Loucy (cell line): ENCODE data around the gene TAS1R3.
A peak's percentile ranks its signal among the peaks of the same experiment; 100 is the strongest.

Source experiments
- H2AFZ ChIP-seq: fragments of 200-600 bp; sonication (generic); 2 replicates; pipeline ENCODE4 v1.6.0; 2016; ENCODE audit warnings: antibody characterized with exemption, mild to moderate bottlenecking, low read length, moderate library complexity
- H3F3A ChIP-seq: fragments of 200-600 bp; 2 replicates; pipeline ENCODE4 v1.6.0; 2016; ENCODE audit warnings: antibody characterized with exemption, low read depth, mild to moderate bottlenecking
- H3K27me3 ChIP-seq: fragments of 200-600 bp; sonication (generic); 2 replicates; pipeline ENCODE4 v1.6.1; 2014; ENCODE audit warnings: low read length, mild to moderate bottlenecking; ENCODE audit not compliant: insufficient read depth, poor library complexity, severe bottlenecking
- H3K36me3 ChIP-seq: fragments of 200-600 bp; sonication (generic); 2 replicates; pipeline ENCODE4 v1.6.1; 2016; ENCODE audit warnings: low read length; ENCODE audit not compliant: insufficient read depth
- H3K4me1 ChIP-seq: fragments of 200-600 bp; sonication (generic); 2 replicates; pipeline ENCODE4 v1.5.1; 2014; ENCODE audit warnings: low read length, mild to moderate bottlenecking; ENCODE audit not compliant: insufficient read depth, poor library complexity, severe bottlenecking
- H3K4me2 ChIP-seq: fragments of 200-600 bp; sonication (generic); 2 replicates; pipeline ENCODE4 v1.6.0; 2014; ENCODE audit warnings: antibody characterized with exemption, low read length, low read depth, mild to moderate bottlenecking; ENCODE audit not compliant: poor library complexity, severe bottlenecking
- H3K4me3 ChIP-seq: fragments of 200-600 bp; sonication (generic); 2 replicates; pipeline ENCODE4 v1.5.1; 2014; ENCODE audit warnings: low read length, mild to moderate bottlenecking, mixed read lengths; ENCODE audit not compliant: poor library complexity, severe bottlenecking
- H3K79me2 ChIP-seq: fragments of 200-600 bp; sonication (generic); 2 replicates; pipeline ENCODE4 v1.6.1; 2014; ENCODE audit warnings: low read length; ENCODE audit not compliant: insufficient read depth
- H3K9ac ChIP-seq: fragments of 200-600 bp; sonication (generic); 2 replicates; pipeline ENCODE4 v1.6.0; 2014; ENCODE audit warnings: mild to moderate bottlenecking, low read depth, low read length, moderate library complexity; ENCODE audit not compliant: poor library complexity, severe bottlenecking
- H3K9me2 ChIP-seq: fragments of 200-600 bp; sonication (generic); replicated peaks from 2 replicates; pipeline ENCODE4 v1.6.1; 2016; ENCODE audit warnings: low read depth, low read length, mixed read lengths
- H3K9me3 ChIP-seq: fragments of 200-600 bp; sonication (generic); 2 replicates; pipeline ENCODE4 v1.6.1; 2014; ENCODE audit warnings: mild to moderate bottlenecking, antibody characterized with exemption, low read length, low read depth; ENCODE audit not compliant: insufficient read depth
- H4K20me1 ChIP-seq: fragments of 200-600 bp; sonication (generic); 2 replicates; pipeline ENCODE4 v1.6.0; 2014; ENCODE audit warnings: antibody characterized with exemption, low read length, mild to moderate bottlenecking; ENCODE audit not compliant: insufficient read depth, poor library complexity, severe bottlenecking
- CTCF ChIP-seq: fragments of 200-600 bp; sonication (generic); conservative IDR thresholded peaks from 2 replicates; pipeline ENCODE4 v1.5.1; 2014; ENCODE audit warnings: mild to moderate bottlenecking, antibody characterized with exemption, low read length
- EZH2phosphoT487 ChIP-seq: fragments of 200-600 bp; IDR thresholded peaks from 2 replicates; pipeline ENCODE4 v1.6.1; 2018; ENCODE audit warnings: antibody characterized with exemption, mild to moderate bottlenecking, moderate library complexity, borderline replicate concordance

The TAS1R3 gene

GRCh38 chr1:1300352-1300739, 30.7 kb upstream of the TAS1R3 start:
- Histone ChIP-seq H3K36me3 (no peaks in the 10 kb centered on the region), H3K9me2 (no peaks in the 10 kb centered on the region), H3F3A (no peaks in the 10 kb centered on the region), H3K4me2 (no peak overlapping the region), H3K4me1 (peaks cover 4% of the 10 kb centered on the region), H3K4me3 (no peak overlapping the region), H3K9me3 (no peaks in the 10 kb centered on the region), H4K20me1 (peaks cover 15% of the 10 kb centered on the region), H3K9ac (no peak overlapping the region), H2AFZ (no peak overlapping the region), H3K79me2 (no peaks in the 10 kb centered on the region; the same call in 1 of the 2 replicates), H3K27me3 (no peaks in the 10 kb centered on the region)
- no peak for TF ChIP-seq EZH2phosphoT487
- 0 out of 2 replicates have a peak, but pooled peaks have one; percentile 16 for TF ChIP-seq CTCF

GRCh38 chr1:1302006-1302430, 29.1 kb upstream of the TAS1R3 start:
- peaks cover 23% of the 10 kb centered on the region for H4K20me1 ChIP-seq
- no peak overlapping the region for H3K9ac ChIP-seq
- H3K4me1 ChIP-seq, result peaks cover 18% of the 10 kb centered on the region
- H3K4me3 ChIP-seq, result no peak overlapping the region
- no peaks in the 10 kb centered on the region for H3K27me3 ChIP-seq
- H3K79me2 ChIP-seq, result peaks cover 13% of the 10 kb centered on the region
- H3F3A ChIP-seq, result no peaks in the 10 kb centered on the region
- H2AFZ ChIP-seq, result no peak overlapping the region
- no peaks in the 10 kb centered on the region for H3K36me3 ChIP-seq
- H3K4me2 ChIP-seq, result no peak overlapping the region
- TF ChIP-seq EZH2phosphoT487 (no peak), CTCF (peak; percentile 69)
- H3K9me2 ChIP-seq, result no peaks in the 10 kb centered on the region
- no peaks in the 10 kb centered on the region for H3K9me3 ChIP-seq

GRCh38 chr1:1302951-1303509, 28.1 kb upstream of the TAS1R3 start:
- H3K9ac ChIP-seq, result no peak overlapping the region
- peaks cover 18% of the 10 kb centered on the region for H3K4me1 ChIP-seq
- H2AFZ ChIP-seq, result no peak overlapping the region
- H3K27me3 ChIP-seq, result no peaks in the 10 kb centered on the region
- H3K36me3 ChIP-seq, result no peaks in the 10 kb centered on the region
- no peak overlapping the region for H3K4me3 ChIP-seq
- H3K4me2 ChIP-seq, result no peak overlapping the region
- peaks cover 17% of the 10 kb centered on the region for H3K79me2 ChIP-seq
- H3K9me2 ChIP-seq, result no peaks in the 10 kb centered on the region
- H3F3A ChIP-seq, result no peaks in the 10 kb centered on the region; the same call in 1 of the 2 replicates
- no peaks in the 10 kb centered on the region for H3K9me3 ChIP-seq
- TF ChIP-seq CTCF (no peak), EZH2phosphoT487 (no peak)
- peaks cover 23% of the 10 kb centered on the region for H4K20me1 ChIP-seq
